ENCODE results near the gene TTC36.

GRCh38 chr11:118514103-118514502, 13.2 kb upstream of the TTC36 start:
- TF ChIP-seq CTCF (conservative IDR thresholded peaks at IDR 0.05; ENCODE audit: low read depth in 2 of 2) (no peak), POLR2AphosphoS5 (IDR thresholded peaks at IDR 0.05; ENCODE audit: low read depth) (no peak), REST (IDR thresholded peaks at IDR 0.05; ENCODE audit: unreplicated experiment) (no peak), EZH2 (IDR thresholded peaks at IDR 0.05; ENCODE audit: low read depth, unreplicated experiment) (no peak), NANOG (IDR thresholded peaks at IDR 0.05; ENCODE audit: borderline replicate concordance) (no peak), JUNB (IDR thresholded peaks at IDR 0.05; ENCODE audit: unreplicated experiment) (no peak), ZNF331 (CRISPR knock-in tag; IDR thresholded peaks at IDR 0.05; ENCODE audit: low read depth) (no peak), STAT1 (IDR thresholded peaks at IDR 0.05; ENCODE audit: unreplicated experiment) (no peak), ZNF462 (CRISPR knock-in tag; IDR thresholded peaks at IDR 0.05) (no peak), EZH2phosphoT487 (IDR thresholded peaks at IDR 0.05; ENCODE audit: unreplicated experiment) (no peak), CREB1 (CRISPR knock-in tag; IDR thresholded peaks at IDR 0.05; ENCODE audit: low read depth) (no peak)

Data from GM23338 (cell line).